K562 (cell line): ENCODE data around the gene FAR1.
"Not testable (repeated sequence)": the region's sequence is repeated elsewhere in the genome, so short reads cannot be mapped to it uniquely, and the experiment has no call there.

Source experiments
- CTCF ChIP-seq, 3 experiments: IDR thresholded peaks in 2 of 3; conservative IDR thresholded peaks in 1 of 3; 2 replicates each; pipeline ENCODE4 v1.5.1; 2011 to 2012; ENCODE audit warnings: low read length in 3 of 3, mild to moderate bottlenecking in 3 of 3, control low read depth in 2 of 3, improper control_type of control experiment in 1 of 3, inconsistent platforms in 1 of 3, low read depth in 1 of 3, mixed read lengths in 1 of 3, moderate library complexity in 1 of 3; ENCODE audit not compliant: insufficient read depth in 2 of 3
- ELF2 ChIP-seq: fragments of 250-450 bp; sonication (Bioruptor Pico); IDR thresholded peaks from 2 replicates; pipeline ENCODE4 v1.5.0; 2021; ENCODE audit warnings: mild to moderate bottlenecking
- EZH2 ChIP-seq: IDR thresholded peaks from 2 replicates; pipeline ENCODE4 v1.6.1; 2012; ENCODE audit warnings: low read depth, mild to moderate bottlenecking, inconsistent platforms, low read length, borderline replicate concordance
- HMG20B ChIP-seq: fragments of 250-450 bp; sonication (Bioruptor Pico); IDR thresholded peaks from 2 replicates; pipeline ENCODE4 v1.5.0; 2021; ENCODE audit warnings: mild to moderate bottlenecking
- HNRNPL ChIP-seq: fragments of 200-400 bp; formaldehyde crosslinking; IDR thresholded peaks from 2 replicates; pipeline ENCODE4 v1.6.1; 2017; ENCODE audit warnings: low read depth, mild to moderate bottlenecking, low read length
- KAT7 ChIP-seq: sonication (generic); formaldehyde crosslinking; IDR thresholded peaks from 2 replicates; pipeline ENCODE4 v1.8.0; 2022; ENCODE audit warnings: missing genetic modification reagents, mild to moderate bottlenecking, borderline replicate concordance
- NFYB ChIP-seq: IDR thresholded peaks from 2 replicates; pipeline ENCODE4 v1.6.1; 2011; ENCODE audit warnings: mild to moderate bottlenecking, moderate library complexity; ENCODE audit not compliant: insufficient read length; ENCODE audit errors: extremely low read depth
- SMC3 ChIP-seq: conservative IDR thresholded peaks from 2 replicates; pipeline ENCODE4 v1.6.1; 2011; ENCODE audit warnings: low read depth, low read length, improper control_type of control experiment; ENCODE audit not compliant: insufficient read depth
- SP1 ChIP-seq: sonication (generic); formaldehyde crosslinking; IDR thresholded peaks from 2 replicates; pipeline ENCODE4 v1.8.1; 2022; ENCODE audit warnings: mild to moderate bottlenecking, missing genetic modification reagents
- TBP ChIP-seq: optimal IDR thresholded peaks from 2 replicates; pipeline ENCODE3; 2011; ENCODE audit warnings: low read depth, low read length, improper control_type of control experiment
- UBTF ChIP-seq, 2 experiments: IDR thresholded peaks; 2 replicates each; pipeline ENCODE4 v1.6.1; 2012; ENCODE audit warnings: improper control_type of control experiment in 2 of 2, low read depth in 2 of 2, low read length in 2 of 2, borderline replicate concordance in 1 of 2
- USF2 ChIP-seq: sonication (generic); formaldehyde crosslinking; IDR thresholded peaks from 2 replicates; pipeline ENCODE4 v1.5.0; 2020; ENCODE audit warnings: missing genetic modification reagents

GRCh38 chr11:13651515-13651914 is 17.0 kb upstream of the FAR1 start:
- TF ChIP-seq KAT7; EZH2; CTCF (IDR thresholded peaks at IDR 0.05 in 2 of 3, conservative IDR thresholded peaks at IDR 0.05 in 1 of 3; ENCODE audit: insufficient read depth in 2 of 3, low read depth in 1 of 3, low read length in 3 of 3); HNRNPL; UBTF (IDR thresholded peaks at IDR 0.05; ENCODE audit: borderline replicate concordance in 1 of 2, low read depth in 2 of 2, low read length in 2 of 2); ELF2 (CRISPR knock-in tag); TBP; HMG20B (CRISPR knock-in tag); USF2; SMC3; NFYB; SP1 (CRISPR knock-in tag): not testable (repeated sequence)
